ENCODE results near the gene PHF14.
A peak's percentile ranks its signal among the peaks of the same experiment; 100 is the strongest.

The PHF14 gene

GRCh38 chr7:10972174-10972573 lies 1.5 kb upstream of the PHF14 start:
- TF ChIP-seq EZH2 (optimal IDR thresholded peaks at IDR 0.05; ENCODE audit: low read depth, low read length) (no peak), EZH2phosphoT487 (IDR thresholded peaks at IDR 0.05; ENCODE audit: low read length) (no peak), CTCF (IDR thresholded peaks at IDR 0.05; ENCODE audit: low read length) (no peak)
- Histone ChIP-seq H3K9ac (ENCODE audit: low read length) (no peak overlapping the region), H3K79me2 (ENCODE audit: low read length) (peaks cover 14% of the 10 kb centered on the region), H3K9me2 (replicated peaks; ENCODE audit: insufficient read depth, low read length) (no peaks in the 10 kb centered on the region), H3K36me3 (replicated peaks; ENCODE audit: insufficient read depth, low read length) (no peaks in the 10 kb centered on the region), H4K20me1 (ENCODE audit: insufficient read depth, low read length) (no peaks in the 10 kb centered on the region), H3K4me2 (ENCODE audit: low read depth, low read length) (no peak overlapping the region), H3K27ac (ENCODE audit: low read length) (no peak overlapping the region), H3K27me3 (replicated peaks; ENCODE audit: insufficient read depth, low read length) (no peaks in the 10 kb centered on the region), H3K4me1 (ENCODE audit: low read length) (no peaks in the 10 kb centered on the region), H3K4me3 (ENCODE audit: low read length) (no peak overlapping the region), H3K9me3 (replicated peaks; ENCODE audit: insufficient read depth, low read length) (no peaks in the 10 kb centered on the region), H3F3A (ENCODE audit: insufficient read depth, low read length) (no peaks in the 10 kb centered on the region), H2AFZ (ENCODE audit: low read length) (no peak overlapping the region)
- DNase-seq: no peak

DNA sequence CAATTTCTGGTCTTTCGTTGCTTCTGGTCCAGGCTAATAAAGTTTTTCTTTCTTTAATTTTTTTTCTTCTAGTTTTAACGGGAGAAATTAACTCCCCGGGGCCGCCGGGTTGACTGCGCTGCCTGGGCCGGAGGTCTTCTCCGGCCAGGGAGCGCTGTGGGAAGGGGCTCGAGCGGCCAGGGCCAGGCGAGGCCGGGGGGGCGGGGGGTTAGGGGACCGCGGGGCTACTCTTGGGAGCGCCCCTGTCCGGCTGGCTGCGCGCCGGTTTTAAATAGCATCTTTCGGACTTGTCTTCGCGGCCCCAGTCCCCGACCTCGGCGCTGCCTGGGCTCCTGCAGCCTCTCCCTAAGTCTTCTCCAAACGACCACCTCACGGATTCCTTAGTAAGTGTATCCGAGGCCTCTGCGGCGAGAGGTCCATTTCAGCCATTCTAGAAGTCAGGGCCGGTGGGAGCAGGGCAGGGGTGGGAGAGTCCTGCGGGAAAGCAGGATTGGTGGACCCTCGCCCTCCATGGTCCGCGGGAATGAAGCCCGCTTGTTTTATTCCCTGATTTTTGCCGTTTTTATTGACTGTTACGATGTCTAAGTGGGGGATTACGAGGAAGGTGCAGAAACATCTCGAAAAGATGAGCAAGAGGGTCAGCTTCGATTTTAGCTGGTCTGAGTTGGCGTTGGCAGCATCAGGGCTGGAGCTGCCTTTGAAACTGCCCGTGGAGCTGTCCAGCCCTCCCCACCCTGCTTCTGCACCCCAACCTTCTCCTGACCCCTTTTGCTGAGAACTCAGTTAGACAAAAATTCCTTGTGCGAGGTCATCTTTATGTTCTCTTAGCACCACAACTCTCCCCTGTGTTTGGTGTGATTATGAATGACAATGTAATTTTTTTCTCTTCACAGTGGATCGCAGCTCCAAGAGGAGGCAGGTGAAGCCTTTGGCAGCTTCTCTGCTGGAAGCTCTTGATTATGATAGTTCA lies 555 bp downstream of the PHF14 start:
- DNase-seq: no peak
- Histone ChIP-seq H3K9me2 (replicated peaks; ENCODE audit: insufficient read depth, low read length) (no peaks in the 10 kb centered on the region), H3K79me2 (ENCODE audit: low read length) (peaks cover 25% of the 10 kb centered on the region)

DNA sequence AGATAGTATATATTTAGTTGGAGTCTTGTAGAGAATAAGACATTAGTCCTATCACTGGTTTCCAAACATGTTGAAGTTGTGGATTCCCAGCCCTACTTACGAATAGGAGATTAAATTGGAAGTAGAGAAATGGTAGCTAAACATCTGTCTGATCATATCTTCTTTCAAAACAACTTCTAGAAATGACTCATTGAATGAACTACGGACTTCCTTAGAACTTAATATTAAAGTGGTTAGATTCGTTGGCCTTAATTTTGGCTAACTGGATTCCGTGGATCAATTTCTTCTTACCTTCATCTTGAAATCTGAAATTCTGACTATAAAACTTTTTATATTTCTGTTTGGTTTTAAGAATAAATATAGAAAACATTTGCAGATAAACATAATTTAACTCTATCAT lies 3.4 kb downstream of the PHF14 start:
- H3K27me3 ChIP-seq (replicated peaks; ENCODE audit: insufficient read depth, low read length): no peaks in the 10 kb centered on the region
- no peak overlapping the region for H3K4me2 ChIP-seq (ENCODE audit: low read depth, low read length)
- no peaks in the 10 kb centered on the region for H4K20me1 ChIP-seq (ENCODE audit: insufficient read depth, low read length)
- H3K36me3 ChIP-seq (replicated peaks; ENCODE audit: insufficient read depth, low read length): no peaks in the 10 kb centered on the region
- no peaks in the 10 kb centered on the region for H3F3A ChIP-seq (ENCODE audit: insufficient read depth, low read length)
- H3K9me3 ChIP-seq (replicated peaks; ENCODE audit: insufficient read depth, low read length): no peaks in the 10 kb centered on the region
- no peak for DNase-seq
- no peak overlapping the region for H3K9ac ChIP-seq (ENCODE audit: low read length)
- H3K4me3 ChIP-seq (ENCODE audit: low read length): no peak overlapping the region
- no peaks in the 10 kb centered on the region for H3K4me1 ChIP-seq (ENCODE audit: low read length)
- H3K79me2 ChIP-seq (ENCODE audit: low read length): peaks cover 46% of the 10 kb centered on the region
- H3K9me2 ChIP-seq (replicated peaks; ENCODE audit: insufficient read depth, low read length): no peaks in the 10 kb centered on the region
- TF ChIP-seq CTCF (IDR thresholded peaks at IDR 0.05; ENCODE audit: low read length): no peak
- TF ChIP-seq EZH2 (optimal IDR thresholded peaks at IDR 0.05; ENCODE audit: low read depth, low read length): no peak
- no peak for TF ChIP-seq EZH2phosphoT487 (IDR thresholded peaks at IDR 0.05; ENCODE audit: low read length)
- no peak overlapping the region for H2AFZ ChIP-seq (ENCODE audit: low read length)
- no peak overlapping the region for H3K27ac ChIP-seq (ENCODE audit: low read length)

More for the DNA sequence above, 555 bp downstream of the PHF14 start:
- Histone ChIP-seq H3K36me3 (replicated peaks; ENCODE audit: insufficient read depth, low read length) (no peaks in the 10 kb centered on the region), H3K27ac (ENCODE audit: low read length) (peak overlapping the region; percentile 85; the same call in 1 of the 2 replicates), H3K4me2 (ENCODE audit: low read depth, low read length) (peak overlapping the region; percentile 95), H3K4me3 (ENCODE audit: low read length) (peak overlapping the region; percentile 86), H4K20me1 (ENCODE audit: insufficient read depth, low read length) (no peaks in the 10 kb centered on the region), H3K27me3 (replicated peaks; ENCODE audit: insufficient read depth, low read length) (no peaks in the 10 kb centered on the region), H3K4me1 (ENCODE audit: low read length) (no peaks in the 10 kb centered on the region), H3K9me3 (replicated peaks; ENCODE audit: insufficient read depth, low read length) (no peaks in the 10 kb centered on the region), H3K9ac (ENCODE audit: low read length) (peak overlapping the region; percentile 73), H3F3A (ENCODE audit: insufficient read depth, low read length) (no peaks in the 10 kb centered on the region), H2AFZ (ENCODE audit: low read length) (peak overlapping the region; percentile 92)
- no peak for TF ChIP-seq EZH2phosphoT487 (IDR thresholded peaks at IDR 0.05; ENCODE audit: low read length)
- no peak for TF ChIP-seq EZH2 (optimal IDR thresholded peaks at IDR 0.05; ENCODE audit: low read depth, low read length)
- no peak for TF ChIP-seq CTCF (IDR thresholded peaks at IDR 0.05; ENCODE audit: low read length)

Measured in MM.1S (cell line).